ENCODE data around the gene BCL7A. TPM values are rescaled to one million over a fixed set of nuclear protein-coding genes. Genes with fewer than 3 reads are reported as not detected.
A peak's percentile ranks its signal among the peaks of the same experiment; 100 is the strongest.

The BCL7A gene
- total and polyA plus RNA-seq, 11 donors = 4.0 to 22.1 (median 14.3) TPM

DNA sequence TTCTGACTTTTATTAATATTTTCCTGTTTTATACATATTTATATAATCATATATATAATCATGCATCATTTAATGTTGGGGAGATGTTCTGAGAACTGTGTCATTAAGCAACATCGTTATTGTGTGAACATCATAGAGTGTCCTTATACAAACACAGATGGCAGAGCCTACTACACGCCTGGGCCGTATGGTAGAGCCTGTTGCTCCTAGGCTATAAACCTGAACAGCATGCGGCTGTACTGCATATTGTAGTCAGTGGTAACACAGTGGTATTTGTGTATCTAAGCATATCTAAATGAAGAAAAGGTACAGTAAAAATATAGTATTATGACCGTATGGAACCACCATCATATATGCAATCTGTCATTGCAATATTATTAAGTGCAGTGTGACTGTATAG is 44.7 kb upstream of the BCL7A start:
- 94 to 98% (median 97%) methylated on average over 5 of the region's 5 CpGs for WGBS, 4 donors
- H3K36me3 ChIP-seq = no peaks in the 10 kb centered on the region
- no peak overlapping the region for H3K4me3 ChIP-seq
- peaks cover 0 to 9% (median 0%) of the 10 kb centered on the region in 12 donors for H3K9me3 ChIP-seq
- no peaks in the 10 kb centered on the region for H3K27me3 ChIP-seq
- TF ChIP-seq, protein P1, sequence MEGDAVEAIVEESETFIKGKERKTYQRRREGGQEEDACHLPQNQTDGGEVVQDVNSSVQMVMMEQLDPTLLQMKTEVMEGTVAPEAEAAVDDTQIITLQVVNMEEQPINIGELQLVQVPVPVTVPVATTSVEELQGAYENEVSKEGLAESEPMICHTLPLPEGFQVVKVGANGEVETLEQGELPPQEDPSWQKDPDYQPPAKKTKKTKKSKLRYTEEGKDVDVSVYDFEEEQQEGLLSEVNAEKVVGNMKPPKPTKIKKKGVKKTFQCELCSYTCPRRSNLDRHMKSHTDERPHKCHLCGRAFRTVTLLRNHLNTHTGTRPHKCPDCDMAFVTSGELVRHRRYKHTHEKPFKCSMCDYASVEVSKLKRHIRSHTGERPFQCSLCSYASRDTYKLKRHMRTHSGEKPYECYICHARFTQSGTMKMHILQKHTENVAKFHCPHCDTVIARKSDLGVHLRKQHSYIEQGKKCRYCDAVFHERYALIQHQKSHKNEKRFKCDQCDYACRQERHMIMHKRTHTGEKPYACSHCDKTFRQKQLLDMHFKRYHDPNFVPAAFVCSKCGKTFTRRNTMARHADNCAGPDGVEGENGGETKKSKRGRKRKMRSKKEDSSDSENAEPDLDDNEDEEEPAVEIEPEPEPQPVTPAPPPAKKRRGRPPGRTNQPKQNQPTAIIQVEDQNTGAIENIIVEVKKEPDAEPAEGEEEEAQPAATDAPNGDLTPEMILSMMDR (IDR thresholded peaks at IDR 0.05) = no peak
- no peak for TF ChIP-seq POLR2A (IDR thresholded peaks at IDR 0.05)
- peaks cover 0 to 15% (median 4%) of the 10 kb centered on the region in 12 donors for H3K4me1 ChIP-seq
- ATAC-seq = no peak
- intact Hi-C loops (cut with DNase I) = no loop called here
- no peak for DNase-seq
- H3K27ac ChIP-seq = no peak overlapping the region

DNA sequence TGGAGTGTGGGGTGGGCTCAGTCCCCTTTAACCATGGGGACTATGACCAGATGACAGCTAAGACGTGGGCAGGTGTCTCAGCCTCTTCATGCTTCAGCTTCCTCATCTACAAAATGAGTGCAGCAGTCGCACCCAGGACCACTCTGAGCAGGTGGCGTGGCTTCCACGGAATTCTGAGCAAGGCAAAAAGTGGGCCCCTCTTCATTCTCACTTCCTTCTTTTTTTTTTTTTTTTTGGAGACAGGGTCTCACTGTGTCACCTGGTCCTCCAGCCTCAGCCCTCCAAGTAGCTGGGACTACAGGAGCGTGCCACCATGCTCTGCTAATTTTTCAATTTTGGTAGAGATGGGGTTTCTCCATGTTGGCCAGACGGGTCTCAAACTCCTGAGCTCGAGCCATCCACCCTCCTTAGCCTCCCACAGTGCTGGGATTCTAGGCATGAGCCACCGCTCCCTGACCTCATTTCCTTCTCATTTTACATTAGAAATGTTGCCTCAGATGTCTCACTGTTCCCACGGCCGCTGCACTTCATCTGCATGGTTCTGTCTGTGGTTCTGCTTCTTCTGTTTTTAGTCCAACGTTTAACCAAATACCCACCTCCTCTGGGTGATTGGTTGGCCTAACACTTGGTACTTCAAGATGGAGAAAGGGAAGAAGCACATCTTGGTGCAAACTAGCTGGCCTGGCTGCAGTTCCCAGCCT is 41.3 kb upstream of the BCL7A start:
- Histone ChIP-seq H3K4me1 (peaks cover 0 to 4% (median 0%) of the 10 kb centered on the region in 12 donors), H3K27me3 (no peaks in the 10 kb centered on the region), H3K9me3 (no peaks in the 10 kb centered on the region), H3K4me3 (no peak overlapping the region), H3K27ac (no peak overlapping the region), H3K36me3 (no peaks in the 10 kb centered on the region)
- WGBS, 4 donors = 73 to 83% (median 76%) methylated on average over 11 of the region's 11 CpGs
- intact Hi-C loops (cut with DNase I) = no loop called here
- TF ChIP-seq, protein P1 (IDR thresholded peaks at IDR 0.05) = no peak
- TF ChIP-seq POLR2A (IDR thresholded peaks at IDR 0.05) = no peak
- ATAC-seq (peak in 1 of 4 donors; percentile 20), DNase-seq (no peak)

DNA sequence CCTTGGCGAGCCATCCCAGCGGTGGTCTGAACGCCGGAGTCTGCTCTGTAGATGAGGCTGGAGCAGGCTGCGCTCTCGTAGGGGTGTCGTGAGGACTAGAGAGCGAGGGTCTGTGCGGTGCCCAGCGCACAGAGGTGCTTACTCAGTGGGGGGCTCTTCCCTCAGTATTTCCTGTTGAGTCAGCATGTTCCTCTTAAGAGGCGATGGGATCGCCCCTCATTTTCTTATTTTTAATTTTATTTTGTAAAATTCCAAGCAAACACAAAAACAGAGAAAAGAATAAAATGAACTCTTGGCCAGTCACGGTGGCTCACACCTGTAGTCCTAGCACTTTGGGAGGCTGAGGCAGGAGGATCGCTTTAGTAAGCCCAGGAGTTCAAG is 40.8 kb upstream of the BCL7A start:
- intact Hi-C loops (cut with DNase I) = no loop called here
- Histone ChIP-seq H3K9me3 (no peaks in the 10 kb centered on the region), H3K27me3 (no peaks in the 10 kb centered on the region), H3K36me3 (no peaks in the 10 kb centered on the region), H3K4me3 (no peak overlapping the region), H3K4me1 (peaks cover 0 to 4% (median 0%) of the 10 kb centered on the region in 12 donors), H3K27ac (no peak overlapping the region)
- 81 to 91% (median 87%) methylated on average over 14 of the region's 14 CpGs for WGBS, 4 donors
- TF ChIP-seq, protein P1 (IDR thresholded peaks at IDR 0.05) = no peak
- no peak for TF ChIP-seq POLR2A (IDR thresholded peaks at IDR 0.05)
- DNase-seq (peak in 1 of 5 donors; percentile 25), ATAC-seq (no peak)

DNA sequence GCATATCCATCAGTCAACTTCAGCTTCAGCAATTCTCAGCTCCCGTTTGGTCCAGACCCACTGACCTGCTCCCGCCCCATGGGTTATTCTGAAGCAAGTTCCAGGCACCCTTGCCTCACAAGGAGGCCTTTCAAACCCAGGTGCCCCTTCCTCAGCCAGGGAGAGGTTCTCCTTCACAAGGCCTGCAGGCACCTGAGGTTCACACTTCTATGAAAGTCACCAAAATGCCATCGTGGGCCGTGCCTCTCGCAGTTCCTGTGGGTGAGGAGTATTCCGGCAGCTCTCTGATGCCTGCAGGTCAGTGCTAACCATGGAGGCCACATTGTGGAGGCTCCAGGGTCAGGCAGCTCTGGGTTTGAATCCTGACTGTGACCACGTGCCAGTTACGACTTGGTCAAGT is 40.2 kb upstream of the BCL7A start:
- H3K36me3 ChIP-seq = no peaks in the 10 kb centered on the region
- no peak overlapping the region for H3K4me3 ChIP-seq
- WGBS, 4 donors = 89 to 91% (median 90%) methylated on average over 8 of the region's 8 CpGs
- H3K4me1 ChIP-seq = peaks cover 0 to 4% (median 0%) of the 10 kb centered on the region in 12 donors
- no peaks in the 10 kb centered on the region for H3K9me3 ChIP-seq
- DNase-seq (peak in 1 of 5 donors; percentile 10), ATAC-seq (no peak)
- H3K27me3 ChIP-seq = no peaks in the 10 kb centered on the region
- no peak for TF ChIP-seq POLR2A (IDR thresholded peaks at IDR 0.05)
- intact Hi-C loops (cut with DNase I) = no loop called here
- no peak overlapping the region for H3K27ac ChIP-seq

DNA sequence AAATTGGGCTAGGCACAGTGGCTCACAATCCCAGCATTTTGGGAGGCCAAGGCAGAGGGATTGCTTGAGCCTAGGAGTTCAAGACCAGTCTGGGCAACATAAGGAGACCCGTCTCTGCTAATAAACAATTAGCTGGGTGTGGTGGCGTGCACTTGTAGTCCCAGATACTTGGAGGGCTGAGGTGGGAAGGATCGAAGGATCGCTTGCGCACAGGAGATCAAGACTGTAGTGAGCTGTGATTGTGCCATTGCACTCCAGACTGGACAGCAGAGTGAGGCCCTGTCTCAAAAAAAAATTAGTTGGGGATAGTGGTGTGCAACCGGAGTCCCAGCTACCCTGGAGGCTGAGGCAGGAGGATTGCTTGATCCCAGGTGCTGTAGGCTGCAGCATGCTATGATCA is 38.7 kb upstream of the BCL7A start:
- no peaks in the 10 kb centered on the region for H3K36me3 ChIP-seq
- ATAC-seq (no peak), DNase-seq (peak in 1 of 5 donors; percentile 6)
- H3K4me3 ChIP-seq = no peak overlapping the region
- intact Hi-C loops (cut with DNase I) = no loop called here
- H3K9me3 ChIP-seq = no peaks in the 10 kb centered on the region
- no peaks in the 10 kb centered on the region for H3K27me3 ChIP-seq
- no peak for TF ChIP-seq POLR2A (IDR thresholded peaks at IDR 0.05)
- TF ChIP-seq, protein P1 (IDR thresholded peaks at IDR 0.05) = no peak
- no peak overlapping the region for H3K27ac ChIP-seq
- peaks cover 0 to 4% (median 0%) of the 10 kb centered on the region in 12 donors for H3K4me1 ChIP-seq
- WGBS, 4 donors = 96 to 97% (median 97%) methylated on average over 6 of the region's 6 CpGs

Measured in heart left ventricle (tissue), 16 donors.